ENCODE data around the gene NOTCH2.

GRCh38 chr1:119874186-119874585 lies 195.3 kb downstream of the NOTCH2 start:
- TF ChIP-seq, protein P1, sequence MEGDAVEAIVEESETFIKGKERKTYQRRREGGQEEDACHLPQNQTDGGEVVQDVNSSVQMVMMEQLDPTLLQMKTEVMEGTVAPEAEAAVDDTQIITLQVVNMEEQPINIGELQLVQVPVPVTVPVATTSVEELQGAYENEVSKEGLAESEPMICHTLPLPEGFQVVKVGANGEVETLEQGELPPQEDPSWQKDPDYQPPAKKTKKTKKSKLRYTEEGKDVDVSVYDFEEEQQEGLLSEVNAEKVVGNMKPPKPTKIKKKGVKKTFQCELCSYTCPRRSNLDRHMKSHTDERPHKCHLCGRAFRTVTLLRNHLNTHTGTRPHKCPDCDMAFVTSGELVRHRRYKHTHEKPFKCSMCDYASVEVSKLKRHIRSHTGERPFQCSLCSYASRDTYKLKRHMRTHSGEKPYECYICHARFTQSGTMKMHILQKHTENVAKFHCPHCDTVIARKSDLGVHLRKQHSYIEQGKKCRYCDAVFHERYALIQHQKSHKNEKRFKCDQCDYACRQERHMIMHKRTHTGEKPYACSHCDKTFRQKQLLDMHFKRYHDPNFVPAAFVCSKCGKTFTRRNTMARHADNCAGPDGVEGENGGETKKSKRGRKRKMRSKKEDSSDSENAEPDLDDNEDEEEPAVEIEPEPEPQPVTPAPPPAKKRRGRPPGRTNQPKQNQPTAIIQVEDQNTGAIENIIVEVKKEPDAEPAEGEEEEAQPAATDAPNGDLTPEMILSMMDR (optimal IDR thresholded peaks at IDR 0.05 in 1 of 3, IDR thresholded peaks at IDR 0.05 in 1 of 3, conservative IDR thresholded peaks at IDR 0.05 in 1 of 3; ENCODE audit: extremely low read depth in 1 of 3, insufficient read depth in 2 of 3, low read length in 3 of 3), result no peak
- TF ChIP-seq EZH2 (IDR thresholded peaks at IDR 0.05; ENCODE audit: low read length), result no peak
